ENCODE results near the gene NAPEPLD.
A peak's percentile ranks its signal among the peaks of the same experiment; 100 is the strongest.
"Not testable (repeated sequence)": the region's sequence is repeated elsewhere in the genome, so short reads cannot be mapped to it uniquely, and the experiment has no call there.

Gene NAPEPLD

DNA sequence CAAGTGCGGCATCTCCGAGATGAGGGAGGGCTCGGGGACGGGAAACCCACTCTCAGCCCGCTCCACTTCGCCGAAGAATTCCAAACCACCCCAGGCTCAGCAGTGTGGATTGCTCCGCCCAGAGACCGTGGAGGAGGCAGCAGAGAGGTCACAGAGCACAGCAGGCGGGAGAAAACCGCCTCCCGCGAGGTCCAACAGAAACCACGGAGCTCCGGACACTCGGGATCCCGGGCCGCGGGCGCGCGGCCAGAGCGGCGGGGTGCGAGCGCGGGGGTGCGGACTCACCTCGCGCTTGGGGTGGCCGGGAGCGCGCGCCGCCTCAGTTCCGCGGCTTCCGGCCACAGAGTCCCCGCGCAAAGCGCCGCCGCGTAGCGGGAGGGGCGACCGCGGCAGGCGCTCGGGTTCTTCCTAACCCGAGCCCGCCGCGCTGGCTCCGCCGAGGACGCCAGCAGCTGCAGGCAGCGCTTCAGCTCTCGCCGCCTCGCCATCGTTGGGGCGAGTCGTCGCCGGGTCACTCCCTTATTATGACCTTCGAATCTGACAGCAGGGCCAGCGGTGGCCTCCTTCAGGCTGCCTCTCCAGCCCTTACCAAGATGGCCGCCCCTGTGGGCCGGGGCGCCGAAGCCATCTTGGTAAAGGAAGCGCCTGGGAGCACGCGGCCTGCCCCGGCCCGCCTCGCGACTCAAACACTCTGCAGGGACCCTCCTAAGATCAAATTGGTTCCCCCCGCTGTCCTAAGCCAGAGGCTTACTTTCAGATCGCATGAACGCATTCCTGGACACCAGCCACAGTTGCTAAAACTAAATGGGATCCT, at the start of gene NAPEPLD:
NAPEPLD (minus strand) TSS at position 106 of the 814 bp plus-strand sequence. CDS start 20,323 bp downstream, outside the sequence.
- no peaks in the 10 kb centered on the region for H3K27me3 Mint-ChIP-seq
- peak within 1 kb of the TSS; percentile 99 for H3K27ac Mint-ChIP-seq
- H3K9me3 Mint-ChIP-seq: no peaks in the 10 kb centered on the region
- H3K4me1 Mint-ChIP-seq: peaks cover 30 to 45% of the 10 kb centered on the region in 2 donors
- H3K36me3 Mint-ChIP-seq: peaks cover 4 to 14% of the 10 kb centered on the region in 2 donors
- H3K4me3 Mint-ChIP-seq: peak within 1 kb of the TSS; percentile 91 to 95
- peak; percentile 93 for ATAC-seq (replicated peaks)
- DNase-seq: peak; percentile 73

DNA sequence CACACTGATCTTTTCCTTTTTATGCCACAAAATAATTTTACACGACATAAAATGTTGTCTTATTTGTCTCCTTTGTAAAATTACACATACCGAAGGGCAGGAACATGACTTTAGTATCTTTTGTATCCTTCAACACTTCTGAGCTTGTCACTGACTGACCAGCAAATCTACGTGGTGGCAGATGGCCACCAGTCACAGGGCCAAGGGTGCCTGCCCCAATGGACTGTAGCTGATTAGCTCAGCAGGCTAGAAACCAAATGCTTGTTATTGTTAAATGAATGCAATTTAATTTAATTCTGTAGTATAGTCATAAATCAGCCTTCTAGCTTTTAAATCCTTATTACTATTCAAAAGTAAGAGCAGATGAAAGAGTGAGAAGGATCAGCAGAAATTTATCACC, 49.2 kb upstream of the NAPEPLD start:
- H3K4me3 Mint-ChIP-seq; ATAC-seq (replicated peaks); H3K27me3 Mint-ChIP-seq: not testable (repeated sequence)

DNA sequence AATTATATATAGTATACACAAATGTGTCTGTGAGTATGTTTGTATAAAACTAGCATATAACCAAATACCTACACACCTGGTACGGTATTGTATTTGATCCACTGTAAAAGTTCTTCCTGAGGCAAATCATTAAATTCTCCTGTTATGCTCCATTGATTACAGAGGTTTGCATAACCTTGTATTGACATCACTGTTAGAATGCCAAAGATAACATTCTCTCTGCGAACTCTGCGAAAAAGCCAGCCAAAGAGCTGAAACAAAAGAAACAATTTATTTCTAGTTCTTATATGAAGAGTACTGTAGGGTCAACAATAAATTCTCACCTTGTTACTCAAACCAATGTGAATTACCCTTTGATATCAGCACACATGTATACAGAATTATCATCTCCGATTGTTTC, 46.5 kb upstream of the NAPEPLD start:
- H3K36me3 Mint-ChIP-seq; H3K27ac Mint-ChIP-seq; H3K4me3 Mint-ChIP-seq; DNase-seq; H3K4me1 Mint-ChIP-seq; H3K27me3 Mint-ChIP-seq; ATAC-seq (replicated peaks); H3K9me3 Mint-ChIP-seq: not testable (repeated sequence)

More for the DNA sequence above, 49.2 kb upstream of the NAPEPLD start:
- not testable (repeated sequence) for H3K9me3 Mint-ChIP-seq, H3K27ac Mint-ChIP-seq, H3K4me1 Mint-ChIP-seq, H3K36me3 Mint-ChIP-seq, DNase-seq

DNA sequence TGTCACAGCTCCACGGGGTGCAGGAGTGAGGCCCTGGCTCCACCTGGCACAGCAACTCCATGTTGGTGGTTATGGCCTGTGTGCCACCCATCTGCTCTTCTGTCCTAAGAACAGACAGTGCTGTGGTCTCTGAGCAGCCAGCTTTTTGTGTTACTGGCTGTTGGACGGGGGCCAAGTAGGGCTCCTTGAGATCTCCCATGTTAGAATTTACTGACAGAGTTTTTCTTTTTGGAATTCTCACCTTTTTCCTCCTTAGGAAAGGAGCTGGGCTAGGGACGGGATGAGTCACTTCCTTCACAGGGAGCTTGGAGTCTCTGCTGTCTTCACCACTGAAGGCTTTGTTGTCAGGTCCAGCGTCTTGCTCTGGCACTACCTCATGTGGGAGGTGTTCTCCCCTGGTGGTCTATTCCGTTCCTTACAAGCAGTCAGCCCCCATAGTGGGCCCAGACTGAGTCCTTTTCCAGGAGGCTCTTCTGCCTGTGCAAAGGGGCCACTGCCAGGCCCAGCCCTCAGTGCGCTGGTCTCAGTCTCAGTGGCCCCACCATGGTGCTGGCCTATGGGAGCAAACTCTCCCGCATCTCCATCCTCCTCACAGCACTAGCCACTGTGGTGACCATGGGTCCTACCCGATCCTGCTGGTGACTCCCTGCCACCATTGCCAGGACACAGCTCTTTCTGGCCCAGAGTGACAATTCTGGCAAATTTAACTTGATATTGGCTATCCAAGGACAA, 23.7 kb upstream of the NAPEPLD start:
- not testable (repeated sequence) for H3K27me3 Mint-ChIP-seq; H3K4me1 Mint-ChIP-seq; H3K4me3 Mint-ChIP-seq; H3K36me3 Mint-ChIP-seq; ATAC-seq (replicated peaks); H3K9me3 Mint-ChIP-seq; DNase-seq; H3K27ac Mint-ChIP-seq

DNA sequence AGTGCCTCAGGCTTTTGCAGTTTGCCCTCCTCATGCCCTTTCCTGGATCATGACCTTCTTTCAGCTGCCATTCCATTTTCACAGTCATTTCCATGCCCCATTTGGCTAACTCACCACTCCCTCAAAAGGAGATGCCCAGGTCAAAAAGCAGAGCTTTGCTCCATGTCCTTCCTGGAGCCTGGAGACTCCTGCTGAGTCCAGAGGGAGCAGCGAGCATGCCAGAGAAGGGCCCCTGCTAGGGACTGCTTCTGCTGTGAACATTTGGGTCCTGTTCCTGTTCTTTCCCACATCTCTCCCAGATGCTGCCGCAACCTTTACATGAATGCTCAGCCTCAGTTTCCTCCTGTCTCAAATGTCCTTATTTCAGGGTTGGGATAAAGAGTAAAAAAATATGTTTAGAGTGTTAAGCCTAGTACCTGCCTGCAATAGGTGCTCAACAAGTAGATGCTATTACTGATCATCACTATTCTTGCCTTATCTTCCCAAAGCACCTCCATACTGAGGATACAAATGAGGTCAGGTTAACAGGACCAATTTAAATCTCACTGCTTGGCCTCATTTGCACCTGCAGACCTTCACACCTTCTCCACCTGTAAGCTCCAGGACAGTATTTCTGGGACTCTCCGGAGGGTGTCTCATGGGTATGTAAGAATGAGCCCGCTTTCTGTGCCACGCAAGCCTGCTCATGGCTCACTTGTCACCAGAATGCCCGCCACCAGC, 23.0 kb upstream of the NAPEPLD start:
- not testable (repeated sequence) for H3K27me3 Mint-ChIP-seq; H3K4me3 Mint-ChIP-seq; H3K36me3 Mint-ChIP-seq; DNase-seq; H3K4me1 Mint-ChIP-seq; ATAC-seq (replicated peaks); H3K9me3 Mint-ChIP-seq; H3K27ac Mint-ChIP-seq

DNA sequence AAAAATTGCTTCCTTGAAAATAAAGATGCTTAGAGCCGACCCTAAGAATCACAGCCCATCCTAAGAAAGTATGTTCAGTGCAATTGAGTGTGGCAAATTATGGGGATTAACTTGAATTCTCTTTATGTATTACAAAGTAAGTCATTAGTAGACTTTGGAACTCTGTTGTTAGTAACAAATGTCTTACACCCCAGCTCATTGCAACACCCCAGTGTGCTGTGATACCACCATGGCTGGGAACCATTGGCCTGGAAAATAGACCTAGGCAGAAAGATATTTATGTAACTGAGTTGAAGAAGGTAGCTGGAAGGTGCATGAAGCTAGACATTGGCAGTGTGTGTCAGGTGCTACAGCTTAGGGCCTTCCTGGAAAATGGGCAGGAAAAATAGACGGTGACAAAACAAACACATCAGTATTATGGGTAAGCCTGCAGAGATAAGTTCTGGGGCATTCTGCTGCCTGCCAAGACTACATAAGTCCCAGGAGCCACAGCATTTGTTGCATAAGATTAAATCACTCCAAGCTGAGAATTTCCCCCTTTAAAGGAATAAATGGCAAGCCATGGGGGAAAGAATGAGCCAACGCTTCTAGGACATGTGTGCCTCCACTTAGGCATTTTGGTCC, 18.1 kb upstream of the NAPEPLD start:
- not testable (repeated sequence) for ATAC-seq (replicated peaks)

DNA sequence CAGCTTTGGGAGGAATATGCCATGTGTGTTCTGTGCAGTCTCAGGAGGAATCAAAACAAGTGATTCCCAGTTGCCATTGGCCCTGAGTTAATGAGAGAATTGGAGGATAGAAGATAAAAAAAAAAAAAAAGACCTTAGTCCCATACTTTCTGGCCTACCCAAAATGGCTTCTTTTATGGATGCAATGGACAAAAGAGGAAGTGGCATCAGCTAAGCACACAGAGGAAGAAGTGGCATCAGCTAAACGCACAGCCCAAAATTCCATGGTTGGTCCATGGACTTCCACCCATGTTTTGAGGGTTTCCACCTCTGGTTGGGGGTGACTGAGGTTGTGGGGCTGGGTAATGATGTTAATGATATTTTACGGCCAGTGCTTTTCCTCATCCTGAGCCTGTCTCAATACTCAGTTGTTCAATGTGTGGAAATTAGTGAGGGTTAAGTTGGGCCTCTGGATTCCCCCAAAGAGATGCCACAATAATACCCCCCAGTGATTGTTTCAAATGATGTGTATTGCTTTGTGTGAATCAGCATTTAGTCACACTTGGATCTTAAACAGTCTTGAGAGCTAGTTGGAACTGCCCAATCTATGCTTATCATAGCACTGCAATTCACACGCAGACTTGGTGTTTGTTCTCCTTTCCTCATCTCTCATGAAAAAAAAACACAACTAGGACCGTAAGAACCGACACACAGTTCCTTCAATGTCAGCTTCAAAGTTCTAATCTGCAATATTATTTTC, 14.4 kb upstream of the NAPEPLD start:
- H3K27ac Mint-ChIP-seq; H3K27me3 Mint-ChIP-seq; H3K36me3 Mint-ChIP-seq; ATAC-seq (replicated peaks); DNase-seq; H3K4me3 Mint-ChIP-seq; H3K4me1 Mint-ChIP-seq; H3K9me3 Mint-ChIP-seq: not testable (repeated sequence)

More for the DNA sequence above, 18.1 kb upstream of the NAPEPLD start:
- not testable (repeated sequence) for H3K9me3 Mint-ChIP-seq, DNase-seq, H3K27ac Mint-ChIP-seq, H3K4me1 Mint-ChIP-seq, H3K27me3 Mint-ChIP-seq, H3K4me3 Mint-ChIP-seq, H3K36me3 Mint-ChIP-seq

DNA sequence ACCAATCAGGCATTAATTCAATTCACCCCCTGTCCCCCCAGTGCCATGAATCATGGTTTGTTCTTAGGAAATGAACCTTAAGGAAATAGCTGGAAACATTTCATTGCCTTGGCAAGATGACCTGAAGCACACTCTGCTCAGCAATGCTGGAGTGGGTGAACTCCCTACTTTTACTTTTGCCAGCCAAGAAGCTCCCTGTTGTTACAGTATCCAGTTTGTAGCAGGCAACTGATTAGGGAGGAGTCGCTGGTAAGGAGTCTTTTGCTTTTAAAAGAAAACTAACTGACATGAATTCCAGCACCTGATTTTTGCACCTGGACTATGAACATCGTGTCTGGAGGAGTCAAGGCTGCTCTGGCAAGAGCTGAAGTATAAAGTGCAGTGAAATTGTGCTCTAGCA, 13.7 kb upstream of the NAPEPLD start:
- DNase-seq; H3K4me1 Mint-ChIP-seq; ATAC-seq (replicated peaks); H3K36me3 Mint-ChIP-seq; H3K9me3 Mint-ChIP-seq; H3K27ac Mint-ChIP-seq; H3K27me3 Mint-ChIP-seq; H3K4me3 Mint-ChIP-seq: not testable (repeated sequence)

DNA sequence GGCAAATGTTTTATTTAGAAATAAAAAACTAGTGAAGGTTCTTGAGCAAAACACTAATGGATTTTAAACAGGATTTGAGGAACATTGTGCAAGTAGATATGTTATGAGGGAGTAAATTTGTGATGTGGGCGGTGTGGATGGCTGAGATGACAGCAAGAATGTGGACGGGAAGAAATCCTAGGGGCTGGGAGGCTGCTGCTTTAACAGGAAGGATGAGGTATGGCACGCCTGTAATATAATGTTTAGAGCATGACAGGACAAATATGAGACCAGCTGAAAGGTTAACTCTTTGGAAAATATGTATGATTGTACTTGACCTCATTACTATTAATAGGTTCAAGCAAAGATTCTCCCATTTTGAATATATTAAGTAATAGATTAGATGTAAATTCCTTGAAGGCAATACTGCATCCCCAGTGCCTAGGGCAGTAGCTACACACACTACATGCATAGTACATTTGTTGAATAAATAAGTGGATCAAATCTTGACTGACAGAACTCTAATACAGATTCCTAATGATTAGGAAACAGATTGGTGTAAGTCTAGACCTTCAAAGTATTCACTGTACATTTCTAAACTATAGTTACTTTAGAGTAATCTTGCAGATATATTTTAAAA, 13.2 kb upstream of the NAPEPLD start:
- H3K27me3 Mint-ChIP-seq; H3K4me1 Mint-ChIP-seq; H3K9me3 Mint-ChIP-seq; ATAC-seq (replicated peaks); H3K27ac Mint-ChIP-seq; DNase-seq; H3K36me3 Mint-ChIP-seq; H3K4me3 Mint-ChIP-seq: not testable (repeated sequence)

DNA sequence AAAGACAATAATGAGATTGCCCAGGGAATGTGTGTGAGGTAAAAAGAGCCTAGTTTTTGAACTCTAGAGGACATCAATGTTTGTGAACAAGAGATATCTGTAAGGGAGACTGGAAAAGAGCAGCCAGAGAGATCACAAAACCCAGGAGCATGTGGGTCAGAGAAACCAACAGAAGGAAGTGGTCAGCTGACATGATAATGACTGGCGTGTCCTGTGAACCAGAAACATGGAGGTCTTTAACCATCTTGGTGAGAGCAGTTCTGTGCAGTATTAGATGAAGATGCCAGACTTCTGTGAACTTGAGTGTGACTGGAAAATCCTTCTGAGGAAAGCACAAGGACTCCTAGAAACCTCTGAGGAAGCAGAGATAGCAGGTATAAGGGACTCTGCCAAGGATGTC, 10.2 kb upstream of the NAPEPLD start:
- H3K27me3 Mint-ChIP-seq; H3K27ac Mint-ChIP-seq; ATAC-seq (replicated peaks); DNase-seq; H3K36me3 Mint-ChIP-seq; H3K9me3 Mint-ChIP-seq; H3K4me3 Mint-ChIP-seq: not testable (repeated sequence)
- peaks cover 8 to 16% of the 10 kb centered on the region in 2 donors for H3K4me1 Mint-ChIP-seq

DNA sequence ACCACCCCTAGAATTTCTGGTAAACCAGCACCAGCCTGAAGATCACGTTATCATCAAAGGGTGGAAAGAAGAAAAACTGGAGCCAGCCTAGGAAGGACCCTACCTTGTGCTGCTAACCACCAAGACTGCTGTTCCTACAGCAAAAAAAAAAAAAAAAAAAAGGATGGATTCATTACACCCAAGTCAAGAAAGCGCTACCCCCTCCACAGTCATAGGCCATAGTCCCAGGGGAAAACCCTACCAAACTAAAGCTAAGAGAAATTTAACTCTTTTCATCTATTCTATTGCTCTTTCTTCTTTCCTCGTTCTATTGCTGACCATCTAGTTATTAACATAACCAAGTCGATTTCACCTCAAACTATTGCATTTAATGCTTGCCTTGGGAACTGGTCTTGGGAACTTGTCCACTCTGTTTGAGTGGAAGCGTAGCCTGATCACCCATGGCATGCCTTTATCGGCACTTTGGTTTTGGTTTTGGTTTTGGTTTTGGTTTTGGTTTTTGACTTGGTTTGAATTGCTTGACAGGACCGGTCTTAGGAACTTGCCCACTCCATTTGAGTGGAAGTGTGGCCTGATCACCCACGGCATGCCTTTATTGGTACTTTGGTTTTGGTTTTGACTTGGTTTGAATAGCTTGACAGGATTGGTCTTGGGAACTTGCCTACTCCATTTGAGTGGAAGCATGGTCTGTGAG, 6.6 kb upstream of the NAPEPLD start:
- not testable (repeated sequence) for ATAC-seq (replicated peaks); DNase-seq; H3K9me3 Mint-ChIP-seq; H3K27me3 Mint-ChIP-seq
- H3K4me1 Mint-ChIP-seq: peaks cover 14 to 21% of the 10 kb centered on the region in 2 donors
- peaks cover 5 to 14% of the 10 kb centered on the region in 2 donors for H3K36me3 Mint-ChIP-seq
- H3K27ac Mint-ChIP-seq: peak overlapping the region; percentile 82
- peak overlapping the region; percentile 50 to 76 for H3K4me3 Mint-ChIP-seq

DNA sequence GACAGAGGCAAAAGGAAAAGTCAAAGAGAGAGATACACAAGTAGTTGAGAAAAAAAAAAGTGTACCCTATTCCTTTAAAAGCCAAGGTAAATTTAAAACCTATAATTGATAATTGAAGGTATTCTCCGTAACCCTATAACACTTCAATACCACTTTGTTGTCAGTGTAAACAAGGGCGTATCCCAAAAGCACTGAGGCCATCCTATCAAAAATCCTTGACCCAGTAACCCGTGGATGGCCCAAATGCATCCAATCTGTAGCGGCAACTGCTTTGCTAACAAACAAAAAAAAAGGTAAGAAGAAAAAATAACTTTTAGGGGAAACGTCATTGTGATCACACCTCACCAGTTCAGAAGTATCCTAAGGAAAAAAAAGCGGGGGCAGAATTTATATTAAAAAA, 5.1 kb upstream of the NAPEPLD start:
- Mint-ChIP-seq H3K36me3 (peaks cover 5 to 14% of the 10 kb centered on the region in 2 donors), H3K4me1 (peaks cover 20 to 29% of the 10 kb centered on the region in 2 donors), H3K27ac (no peak overlapping the region), H3K9me3 (no peaks in the 10 kb centered on the region), H3K27me3 (no peaks in the 10 kb centered on the region), H3K4me3 (no peak overlapping the region)
- DNase-seq (no peak), ATAC-seq (replicated peaks) (no peak)
